ENCODE results near the gene HPD. TPM values are rescaled to one million over a fixed set of nuclear protein-coding genes. Genes with fewer than 3 reads are reported as not detected.
A peak's percentile ranks its signal among the peaks of the same experiment; 100 is the strongest.

Gene HPD
- total RNA-seq, 1 experiment from 2014 or later = 0.22 TPM

DNA sequence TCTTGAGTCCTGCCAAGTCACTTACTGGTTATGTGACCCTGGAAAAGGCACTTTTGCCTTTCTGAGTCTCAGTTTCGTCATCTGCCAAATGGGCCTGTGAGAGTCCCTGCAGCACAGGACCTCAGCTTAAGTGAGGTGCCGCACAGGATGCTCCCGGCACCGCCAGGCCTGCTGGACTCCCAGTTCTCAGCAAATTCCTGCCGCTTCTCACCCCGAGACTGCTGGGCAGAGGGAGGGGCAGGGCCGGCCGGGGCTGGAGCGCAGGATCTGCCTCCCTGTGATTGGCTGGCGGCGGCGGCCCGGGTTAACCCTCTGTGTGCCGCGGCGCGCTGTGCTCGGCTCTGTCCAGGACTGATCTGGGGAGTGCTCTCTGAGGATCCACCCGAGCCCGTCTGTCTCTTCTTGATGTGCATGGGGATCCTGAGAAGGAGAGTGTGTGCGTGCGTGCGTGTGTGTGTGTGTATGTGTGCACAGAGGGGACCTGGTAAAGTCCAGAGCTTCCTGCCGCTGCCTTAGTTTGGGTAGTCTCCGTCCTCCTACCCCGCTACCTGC, 46.3 kb downstream of the HPD start:
- DNase-seq (ENCODE audit: extremely low read depth, low read depth) = peak; percentile 62

GRCh38 chr12:121811434-121812319, 47.0 kb downstream of the HPD start:
- no peak for DNase-seq (ENCODE audit: extremely low read depth, low read depth)

GRCh38 chr12:121810833-121811433, 47.7 kb downstream of the HPD start:
- no peak for DNase-seq (ENCODE audit: extremely low read depth, low read depth)

DNA sequence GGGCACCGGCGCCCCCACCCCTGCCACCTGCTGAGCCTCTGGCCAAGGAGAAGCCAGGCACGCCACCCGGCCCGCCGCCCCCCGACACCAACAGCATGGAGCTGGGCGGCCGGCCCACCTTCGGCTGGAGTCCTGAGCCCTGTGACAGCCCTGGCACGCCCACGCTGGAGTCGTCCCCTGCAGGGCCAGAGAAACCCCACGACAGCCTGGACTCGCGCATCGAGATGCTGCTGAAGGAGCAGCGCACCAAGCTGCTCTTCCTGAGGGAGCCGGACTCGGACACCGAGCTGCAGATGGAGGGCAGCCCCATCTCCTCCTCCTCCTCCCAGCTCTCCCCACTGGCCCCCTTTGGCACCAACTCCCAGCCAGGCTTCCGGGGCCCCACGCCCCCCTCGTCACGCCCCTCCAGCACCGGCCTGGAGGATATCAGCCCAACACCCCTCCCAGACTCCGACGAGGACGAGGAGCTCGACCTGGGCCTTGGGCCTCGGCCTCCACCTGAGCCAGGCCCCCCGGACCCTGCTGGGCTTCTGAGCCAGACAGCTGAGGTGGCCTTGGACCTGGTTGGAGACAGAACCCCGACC, 48.3 kb downstream of the HPD start:
- no peak for DNase-seq (ENCODE audit: extremely low read depth, low read depth)

GRCh38 chr12:121809712-121810116, 48.9 kb downstream of the HPD start:
- DNase-seq (ENCODE audit: extremely low read depth, low read depth) = no peak

DNA sequence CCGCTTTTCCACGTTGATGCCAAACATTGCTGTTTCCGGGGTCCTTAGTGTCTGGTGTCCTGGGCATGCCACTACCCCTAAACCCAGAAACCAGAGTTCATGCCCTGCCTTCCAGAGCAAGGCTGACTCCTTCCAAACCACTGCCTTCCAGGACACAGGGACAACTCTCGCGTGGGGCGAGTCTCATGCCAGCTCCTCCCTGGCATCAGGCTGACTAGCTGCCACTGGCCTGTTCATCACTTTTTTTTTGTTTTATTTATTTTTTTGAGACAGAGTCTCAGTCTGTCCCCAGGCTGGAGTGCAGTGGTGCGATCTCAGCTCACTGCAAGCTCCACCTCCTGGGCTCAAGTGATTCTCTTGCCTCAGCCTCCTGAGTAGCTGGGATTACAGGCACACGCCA, 50.0 kb downstream of the HPD start:
- DNase-seq (ENCODE audit: extremely low read depth, low read depth) = no peak

DNA sequence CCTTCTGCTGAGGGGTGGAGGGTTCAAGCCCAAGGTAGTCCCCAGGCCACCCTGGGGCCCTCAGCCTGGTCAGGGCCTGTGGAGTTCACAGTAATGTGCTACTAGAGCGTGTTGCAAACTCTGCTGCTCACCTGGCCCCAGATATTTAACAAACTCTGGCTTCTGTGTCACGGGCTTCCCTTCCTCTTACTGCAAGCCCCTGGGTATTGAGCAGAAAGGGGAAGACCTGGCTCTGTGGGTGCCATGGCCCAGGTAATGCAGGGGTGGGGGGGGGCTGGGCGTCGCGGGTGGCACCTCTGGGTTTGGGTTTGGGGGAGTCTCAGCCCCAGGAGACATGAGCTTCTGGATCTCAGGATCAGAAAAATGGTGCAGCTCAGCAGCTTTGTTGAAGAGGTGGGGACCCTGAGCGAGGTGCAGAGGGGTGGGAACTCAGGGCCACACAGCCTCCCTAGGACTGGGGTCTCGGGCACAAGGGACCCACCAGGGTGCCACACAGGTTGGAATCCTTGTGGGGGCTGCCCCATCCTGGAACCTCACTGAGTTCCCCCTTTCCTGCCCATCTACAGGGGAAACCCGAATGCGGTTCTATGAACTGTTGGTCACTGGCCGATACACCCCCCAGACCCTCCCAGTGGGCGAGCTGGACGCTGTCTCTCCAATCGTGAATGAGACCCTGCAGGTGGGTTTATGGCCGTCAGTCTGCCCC, 50.9 kb downstream of the HPD start:
- DNase-seq (ENCODE audit: extremely low read depth, low read depth) = no peak

DNA sequence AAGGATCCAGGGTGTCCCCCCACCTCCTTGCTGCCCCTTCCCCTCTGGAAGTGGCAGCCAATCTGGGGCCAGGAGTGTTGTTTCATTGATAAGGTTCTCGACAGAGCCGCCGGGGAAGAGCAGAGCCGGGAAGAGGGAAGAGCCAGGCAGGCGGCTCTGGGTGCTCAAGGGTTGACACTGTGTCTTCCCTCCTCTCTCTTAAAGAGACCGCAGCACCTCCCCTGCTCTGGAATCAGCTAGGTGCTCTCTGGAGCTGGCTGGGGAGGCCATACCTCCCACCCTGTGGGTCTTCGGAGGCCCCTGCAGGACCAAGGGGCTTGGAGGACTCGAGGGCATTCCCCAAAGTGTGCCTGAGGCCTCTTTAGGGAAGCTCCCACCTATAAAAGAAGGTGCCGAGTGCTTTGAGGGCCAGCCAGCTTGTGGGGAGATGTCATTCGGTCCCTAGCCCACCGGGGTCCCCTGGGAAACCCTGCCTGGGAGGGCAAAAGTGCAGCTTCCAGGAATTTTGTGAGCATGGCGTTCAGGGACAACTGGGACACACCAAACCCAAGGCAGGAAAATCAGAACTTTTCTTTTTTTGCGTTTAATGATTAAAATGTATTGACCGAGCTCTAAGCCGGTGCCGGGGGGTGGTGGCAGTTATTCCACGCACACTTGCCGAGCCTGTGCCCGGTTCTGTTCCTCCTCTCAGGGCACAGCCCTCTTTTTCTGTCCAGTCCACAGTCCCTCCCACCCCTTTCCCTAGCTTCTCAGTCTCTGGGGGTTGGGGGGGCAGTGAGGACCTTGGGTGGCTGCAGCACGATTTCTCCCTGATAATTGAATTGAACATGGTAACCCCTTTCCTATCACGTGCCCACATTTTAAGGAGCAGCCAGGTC, 51.9 kb downstream of the HPD start:
- no peak for DNase-seq (ENCODE audit: extremely low read depth, low read depth)

DNA sequence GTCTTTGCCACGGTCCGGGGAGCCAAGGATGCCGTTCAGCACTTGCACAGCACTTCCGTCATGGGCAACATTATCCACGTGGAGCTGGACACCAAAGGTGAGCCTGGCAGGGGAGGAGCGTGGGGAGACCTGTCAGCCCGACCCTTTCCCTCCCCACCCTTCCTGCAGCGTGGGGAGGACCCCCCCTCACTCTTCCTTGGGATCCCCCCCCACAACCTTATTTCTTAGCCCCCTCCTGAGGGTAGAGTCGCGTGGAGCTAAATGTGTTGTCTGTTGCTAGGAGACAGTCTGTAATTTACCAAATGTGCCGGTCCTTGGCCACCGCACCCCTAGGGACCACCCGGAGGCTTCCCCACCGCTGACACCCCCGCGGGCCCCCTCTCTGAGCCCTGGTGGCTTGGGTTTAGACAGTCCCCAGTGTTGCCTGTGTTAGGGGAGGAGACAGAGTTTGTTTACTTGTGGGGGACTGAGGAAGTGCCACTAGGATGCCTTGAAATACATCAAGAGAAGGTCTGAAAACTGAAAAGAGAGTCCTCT, 52.6 kb downstream of the HPD start:
- DNase-seq (ENCODE audit: extremely low read depth, low read depth) = no peak

DNA sequence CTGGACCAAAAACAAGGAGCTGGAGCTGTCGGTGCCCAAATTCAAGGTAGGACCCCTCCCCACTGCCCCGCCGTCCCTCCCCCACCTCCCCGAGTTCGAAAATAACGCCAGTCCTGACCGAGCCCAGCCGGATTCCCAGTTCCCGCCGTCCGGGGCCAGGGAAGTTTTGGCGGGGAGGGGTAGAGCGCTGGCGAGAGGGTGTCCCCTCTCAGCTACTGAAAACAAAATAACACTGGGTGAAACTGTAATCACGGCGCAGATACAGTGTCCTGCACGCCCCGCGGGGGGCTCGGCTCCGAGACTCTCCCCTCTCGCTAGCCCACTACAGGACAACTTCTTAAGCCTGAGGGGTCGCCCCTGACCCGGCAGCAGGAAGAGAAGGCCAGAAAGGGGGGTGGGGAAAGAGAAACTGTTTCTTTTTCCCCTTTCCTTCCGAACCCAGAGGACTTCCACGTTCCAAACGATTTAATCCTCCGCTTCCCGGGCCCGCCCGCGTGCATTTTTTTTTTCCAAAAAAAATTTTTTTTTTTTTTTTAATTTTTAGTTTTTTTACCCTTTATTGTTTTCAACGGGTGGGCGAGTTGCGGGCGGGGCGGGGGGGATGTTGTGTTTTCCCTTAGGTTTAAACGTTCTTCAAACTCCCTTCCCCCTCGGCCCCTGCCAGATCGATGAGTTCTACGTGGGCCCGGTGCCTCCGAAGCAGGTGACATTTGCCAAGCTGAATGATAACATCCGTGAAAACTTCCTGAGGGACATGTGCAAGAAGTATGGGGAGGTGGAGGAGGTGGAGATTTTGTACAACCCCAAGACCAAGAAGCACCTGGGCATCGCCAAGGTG, 53.3 kb downstream of the HPD start:
- DNase-seq (ENCODE audit: extremely low read depth, low read depth) = no peak

DNA sequence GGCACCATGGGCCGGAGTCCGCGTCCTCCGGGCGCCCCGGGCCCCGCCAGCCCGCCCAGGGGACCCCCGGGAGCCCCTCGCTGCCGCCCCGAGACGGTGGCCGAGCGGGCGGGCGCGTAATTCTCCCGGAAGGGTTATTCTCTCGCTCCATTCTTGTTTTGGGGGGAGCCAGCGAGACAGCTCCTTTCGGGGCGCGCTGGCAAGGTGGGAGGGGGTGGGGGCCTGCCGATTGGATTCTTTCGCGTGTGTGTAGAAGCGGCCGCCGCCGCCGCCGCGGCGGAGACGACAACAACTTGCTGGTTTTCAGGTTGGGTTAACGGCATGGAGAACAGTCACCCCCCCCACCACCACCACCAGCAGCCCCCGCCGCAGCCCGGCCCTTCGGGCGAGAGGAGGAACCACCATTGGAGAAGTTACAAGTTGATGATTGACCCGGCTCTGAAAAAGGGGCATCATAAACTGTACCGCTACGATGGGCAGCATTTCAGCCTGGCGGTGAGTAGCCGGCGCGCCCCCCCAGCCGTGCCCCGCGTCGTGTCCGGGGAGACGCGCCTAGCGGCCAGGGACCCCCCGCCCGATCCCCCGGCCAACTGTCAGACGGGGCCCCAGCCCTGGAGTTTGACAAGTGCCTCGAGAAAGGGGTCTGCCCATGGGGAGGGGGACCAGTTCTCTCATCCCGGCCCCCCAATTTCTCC, 54.1 kb downstream of the HPD start:
- DNase-seq (ENCODE audit: extremely low read depth, low read depth) = no peak

DNA sequence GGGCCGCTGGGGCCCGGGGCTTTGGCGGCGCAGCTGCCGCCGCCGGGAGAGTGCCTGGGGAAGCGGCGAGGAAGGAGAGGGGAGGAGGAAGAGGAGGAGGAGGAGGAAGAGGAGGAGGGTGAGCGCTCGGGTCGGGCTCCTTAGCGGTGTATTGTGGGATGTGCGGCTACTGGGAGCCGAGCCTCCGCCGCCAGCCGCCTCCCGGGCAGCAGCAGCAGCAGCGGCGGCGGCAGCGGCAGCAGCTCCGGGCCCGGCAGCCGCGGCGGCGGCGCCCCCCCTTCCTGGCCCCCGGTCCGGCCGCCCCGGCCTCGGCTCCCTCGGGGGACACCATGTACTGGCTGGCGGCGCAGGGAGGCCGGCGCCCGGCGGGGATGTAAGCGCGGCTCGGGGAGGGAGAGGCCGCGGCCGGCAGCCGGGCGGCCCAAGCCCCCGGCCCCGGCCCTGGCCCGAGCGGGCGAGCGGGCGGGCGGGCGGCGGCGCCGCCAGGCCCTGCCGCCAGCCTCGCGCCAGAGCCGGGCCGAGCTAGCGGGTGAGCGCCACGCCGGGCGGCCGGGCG, 54.7 kb downstream of the HPD start, which contains the start of gene SETD1B:
Gene SETD1B, plus strand, starts transcription at position 149 of the 556 bp plus-strand sequence. CDS start 729 bp downstream, outside the sequence.
- no peak for DNase-seq (ENCODE audit: extremely low read depth, low read depth)

DNA sequence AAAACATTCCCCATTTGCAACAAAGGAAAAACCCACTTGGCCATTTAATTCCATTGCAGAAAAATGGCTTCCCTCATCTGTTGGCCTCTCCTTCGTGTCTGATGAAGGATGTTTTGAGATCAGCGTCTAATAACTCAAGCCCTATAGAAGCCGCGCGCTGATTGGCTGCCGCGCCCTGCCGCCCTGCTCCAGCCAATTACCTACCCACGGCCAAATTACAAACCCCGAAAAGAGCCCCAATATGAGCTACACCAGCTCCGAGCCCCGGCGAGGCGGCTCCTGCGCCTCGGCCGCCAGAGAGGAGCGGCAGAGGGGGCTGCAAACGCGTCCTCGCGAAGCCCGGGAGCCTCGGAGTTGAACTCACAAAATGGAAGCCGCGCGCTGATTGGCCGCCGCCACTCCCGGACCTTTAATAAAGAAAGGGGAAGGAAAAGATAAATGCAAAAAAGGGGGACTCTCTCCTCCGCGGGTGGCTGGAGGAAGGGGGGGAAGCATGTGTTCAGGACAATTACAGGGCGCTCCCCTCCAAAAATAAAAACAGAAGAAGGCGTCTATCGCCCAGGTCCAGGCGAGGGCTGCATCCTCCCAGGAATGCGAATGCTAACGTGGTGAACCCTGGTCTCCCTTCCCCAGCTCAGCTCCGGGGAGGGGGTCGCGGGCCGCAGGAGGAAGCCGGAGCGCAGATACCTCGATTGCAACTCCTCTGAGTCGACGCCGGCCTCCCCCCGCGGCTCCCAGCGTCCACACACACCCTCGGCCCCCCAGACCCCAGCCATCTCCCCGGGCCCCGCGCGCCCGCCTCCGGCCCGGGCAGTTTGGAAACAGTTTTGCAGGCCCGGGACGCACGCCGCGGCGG, 55.6 kb downstream of the HPD start:
- DNase-seq (ENCODE audit: extremely low read depth, low read depth) = peak; percentile 94

DNA sequence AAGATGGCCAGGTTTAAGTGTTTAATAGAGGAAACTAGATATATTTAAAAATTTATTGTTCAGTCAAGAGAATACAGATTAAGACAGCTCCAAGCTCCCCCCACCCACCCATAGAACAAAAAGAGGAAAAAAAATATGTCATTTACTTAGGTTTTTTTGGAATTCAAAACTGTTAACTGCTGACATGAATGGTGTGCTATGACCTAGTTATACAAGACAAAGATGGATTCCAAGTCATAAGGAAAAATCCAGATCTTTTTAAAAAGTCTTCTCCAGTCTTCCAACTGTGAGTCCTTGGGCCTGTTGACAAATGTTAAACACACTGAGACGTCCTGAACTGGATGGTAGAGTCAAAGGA, 56.2 kb downstream of the HPD start:
- DNase-seq (ENCODE audit: extremely low read depth, low read depth) = no peak

DNA sequence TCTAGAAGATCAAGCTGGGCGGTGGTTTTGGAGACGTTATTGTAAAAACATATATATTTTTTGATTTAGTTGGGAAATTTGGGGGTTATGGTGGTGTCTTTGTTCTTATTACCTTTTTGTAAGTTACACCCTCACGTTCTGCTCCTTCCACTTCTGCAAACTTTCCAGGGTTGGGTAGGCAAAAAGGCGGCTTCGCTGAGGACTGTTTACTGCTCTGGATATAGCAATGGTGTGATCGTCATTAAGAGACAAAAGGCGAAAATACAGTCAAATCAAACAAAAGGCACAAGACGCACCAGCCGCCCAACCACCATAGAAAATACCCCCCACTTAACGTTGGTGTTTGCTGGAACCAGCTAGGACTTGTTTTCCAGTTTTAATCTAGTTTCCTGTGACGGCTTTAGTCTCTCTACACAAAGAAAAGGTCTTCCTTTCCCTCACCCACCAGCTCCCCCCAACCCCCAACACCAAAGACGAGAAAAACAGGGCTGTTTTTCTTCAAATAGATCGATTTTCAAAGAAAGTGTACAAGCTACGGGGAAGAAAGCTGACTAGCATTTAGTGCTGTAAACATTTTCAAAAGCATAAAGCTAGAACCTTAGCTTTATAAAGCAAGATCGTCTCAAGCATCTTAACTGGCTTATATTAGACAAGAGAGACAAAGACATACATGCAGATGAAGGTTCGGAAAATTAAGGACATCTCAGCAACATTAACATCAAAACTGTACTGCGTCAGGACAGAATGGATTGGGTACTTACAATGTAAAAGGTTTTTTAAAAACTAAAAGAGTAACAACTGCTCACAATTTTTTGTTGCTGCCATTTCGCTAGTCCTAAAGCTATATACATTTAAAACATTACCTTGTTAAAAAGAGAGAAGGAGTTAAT, 56.8 kb downstream of the HPD start:
- DNase-seq (ENCODE audit: extremely low read depth, low read depth) = no peak

Data from NCI-H460 (cell line).